GM12878 (cell line): ENCODE measurements around the gene MARCKSL1. TPM values are rescaled to one million over a fixed set of nuclear protein-coding genes. Genes with fewer than 3 reads are reported as not detected.

ENCODE experiments used
- ATAC-seq: fragments of 200-7000 bp; cut with Tn5 transposase; 3 replicates; pipeline ENCODE4 v1.9.1; 2020; ENCODE audit warnings: mild to moderate bottlenecking, moderate library complexity
- BruUV-seq: library from RNA; stranded (reverse); fragments of 400-500 nt; replicated peaks from 2 replicates; lab custom pipeline; 2021; lab: Mats Ljungman, UMichigan
- CTCF ChIA-PET: fragments of 300-600 bp; sonication (Branson Sonifier 250); formaldehyde crosslinking; extraction: SDS; loops from one replicate; lab custom pipeline; 2021; ENCODE audit warnings: inconsistent platforms; lab: Yijun Ruan, JAX
- POLR2A ChIA-PET: fragments of 350-600 bp; formaldehyde crosslinking; extraction: SDS; loops from one replicate; lab custom pipeline; 2021; ENCODE audit warnings: inconsistent platforms; lab: Charles Lee
- RAD21 ChIA-PET: fragments of 300-600 bp; sonication (Branson Sonifier 250); formaldehyde crosslinking; loops from one replicate; lab custom pipeline; 2023; ENCODE audit warnings: antibody characterized with exemption; ENCODE audit not compliant: unreplicated experiment; lab: Charles Lee
- SMC1A ChIA-PET: fragments of 300-600 bp; sonication (Branson Sonifier 250); formaldehyde crosslinking; loops from one replicate; lab custom pipeline; 2023; ENCODE audit not compliant: unreplicated experiment, uncharacterized antibody; lab: Charles Lee
- DNase-seq: peaks from one replicate; pipeline ENCODE4 v3.0.0-alpha.2; 2011; ENCODE audit warnings: low read depth, low spot score
- FAIRE-seq: peaks from 3 replicates; lab custom pipeline; 2011; peaks lifted over from hg19 to GRCh38; lab: Jason Lieb, UNC
- H2AFZ ChIP-seq: 2 replicates; pipeline ENCODE4 v1.6.0; 2011; ENCODE audit warnings: low read depth, low read length, control low read depth; ENCODE audit not compliant: control insufficient read depth
- H3K27ac ChIP-seq: 2 replicates; pipeline ENCODE4 v1.5.1; 2011; ENCODE audit warnings: control low read depth; ENCODE audit not compliant: control insufficient read depth, insufficient read depth
- H3K27me3 ChIP-seq, 2 experiments: replicated peaks in 1 of 2; 2 replicates each; pipeline versions ENCODE4 v1.6.0 to v1.6.1; 2011; ENCODE audit warnings: low read length in 1 of 2; ENCODE audit not compliant: control insufficient read depth in 2 of 2, insufficient read depth in 2 of 2
- H3K36me3 ChIP-seq, 2 experiments: 2 replicates each; pipeline ENCODE4 v1.5.1; 2011; ENCODE audit warnings: low read length in 1 of 2; ENCODE audit not compliant: control insufficient read depth in 2 of 2, insufficient read depth in 2 of 2
- H3K4me1 ChIP-seq: 2 replicates; pipeline ENCODE4 v1.6.1; 2011; ENCODE audit warnings: mild to moderate bottlenecking, low read length, moderate library complexity, mixed read lengths; ENCODE audit not compliant: control insufficient read depth, insufficient read depth
- H3K4me2 ChIP-seq: 2 replicates; pipeline ENCODE4 v1.6.0; 2011; ENCODE audit warnings: control low read depth; ENCODE audit not compliant: control insufficient read depth, insufficient read depth
- H3K4me3 ChIP-seq: fragments of 200-600 bp; sonication (generic); 2 replicates; pipeline ENCODE4 v1.5.1; 2016
- H3K79me2 ChIP-seq: 2 replicates; pipeline ENCODE4 v1.6.0; 2011; ENCODE audit warnings: low read length; ENCODE audit not compliant: control insufficient read depth, insufficient read depth
- H3K9ac ChIP-seq: 2 replicates; pipeline ENCODE4 v1.8.0; 2011; ENCODE audit warnings: low read length, control low read depth, mixed read lengths; ENCODE audit not compliant: control insufficient read depth, insufficient read depth
- H3K9me3 ChIP-seq: replicated peaks from 3 replicates; pipeline ENCODE4 v1.5.1; 2011; ENCODE audit warnings: mild to moderate bottlenecking, low read length; ENCODE audit not compliant: control insufficient read depth, insufficient read depth
- H4K20me1 ChIP-seq: 2 replicates; pipeline ENCODE4 v1.6.0; 2011; ENCODE audit not compliant: control insufficient read depth, insufficient read depth
- CBX5 ChIP-seq: sonication (generic); IDR thresholded peaks from 2 replicates; pipeline ENCODE4 v1.6.1; 2016; ENCODE audit warnings: low read depth, moderate library complexity, mild to moderate bottlenecking, inconsistent platforms
- CUX1 ChIP-seq: IDR thresholded peaks from 2 replicates; pipeline ENCODE4 v1.6.1; 2012; ENCODE audit warnings: improper control_type of control experiment, low read depth, low read length; ENCODE audit not compliant: insufficient replicate concordance
- RBBP5 ChIP-seq: fragments of 200-600 bp; sonication (generic); conservative IDR thresholded peaks from 2 replicates; pipeline ENCODE4 v1.6.1; 2016
- SP1 ChIP-seq: IDR thresholded peaks from one replicate; pipeline ENCODE4 v1.6.1; 2011; ENCODE audit warnings: low read depth, low read length
- STAT3 ChIP-seq: IDR thresholded peaks from 2 replicates; pipeline ENCODE4 v1.6.1; 2011; ENCODE audit warnings: low read depth, low read length, improper control_type of control experiment
- TCF3 ChIP-seq: IDR thresholded peaks from 2 replicates; pipeline ENCODE4 v1.6.1; 2012; ENCODE audit warnings: low read depth, mild to moderate bottlenecking, low read length, borderline replicate concordance; ENCODE audit not compliant: insufficient read depth
- WGBS: methylation state at CpG from one replicate; pipeline ENCODE4 v1.1.6; 2016; ENCODE audit warnings: low lambda C conversion rate; ENCODE audit not compliant: insufficient replicate concordance, insufficient coverage; ENCODE audit errors: missing lambda C conversion rate; 5-methylcytosine and 5-hydroxymethylcytosine counted together
- in situ Hi-C: fragments of 300-500 bp; cut with MboI; formaldehyde crosslinking; loops from 9 replicates; pipeline ENCODE4 v1.14.3; 2018; ENCODE audit warnings: mixed read lengths
- intact Hi-C: fragments of 100-400 bp; cut with micrococcal nuclease; formaldehyde crosslinking; loops from one replicate; pipeline ENCODE4 v1.14.2; 2022; ENCODE audit not compliant: unreplicated experiment
- polyA plus RNA-seq, 11 experiments: library from polyadenylated mRNA; depleted of rRNA in 4 of 11; unstranded in 6 of 11; stranded (reverse) in 5 of 11; fragments of >200 nt; fragmentation: Nextera tagmentation in 4 of 11; fragmentation: Illumina TruSeq in 1 of 11; extraction: Ambion mirVana in 4 of 11; extraction: Trizol in 1 of 11; gene quantifications; 1 replicate in 1 of 11; 2 replicates in 10 of 11; pipeline versions ENCODE4 v1.2.1 to v1.2.3, GENCODE V29; 2011 to 2016; ENCODE audit warnings: inconsistent platforms in 2 of 11, missing spikeins in 2 of 11, low read depth in 1 of 11
- total RNA-seq, 4 experiments: library from RNA; depleted of rRNA in 3 of 4; stranded (reverse); fragments of >200 nt in 3 of 4; fragmentation: Illumina TruSeq in 1 of 4; extraction: Trizol in 1 of 4; gene quantifications; 2 replicates each; pipeline versions ENCODE4 v1.2.1 to v1.2.3, GENCODE V29; 2013 to 2021
- TF ChIP-seq, protein P1 (sequence below), 3 experiments: IDR thresholded peaks in 2 of 3; conservative IDR thresholded peaks in 1 of 3; 2 replicates each; pipeline ENCODE4 v1.5.1; 2011; ENCODE audit warnings: low read depth in 3 of 3, low read length in 3 of 3, mild to moderate bottlenecking in 3 of 3, control low read depth in 2 of 3, moderate library complexity in 2 of 3, inconsistent platforms in 1 of 3, mixed read lengths in 1 of 3; ENCODE audit not compliant: control insufficient read depth in 2 of 3, insufficient read depth in 1 of 3; ENCODE audit errors: extremely low read depth in 1 of 3

The MARCKSL1 gene
- total and polyA plus RNA-seq, 10 of the 15 experiments (the other 5 are each of a cell fraction or from before 2014, with no cell fraction given) = 14.5 to 225 (median 158) TPM

DNA sequence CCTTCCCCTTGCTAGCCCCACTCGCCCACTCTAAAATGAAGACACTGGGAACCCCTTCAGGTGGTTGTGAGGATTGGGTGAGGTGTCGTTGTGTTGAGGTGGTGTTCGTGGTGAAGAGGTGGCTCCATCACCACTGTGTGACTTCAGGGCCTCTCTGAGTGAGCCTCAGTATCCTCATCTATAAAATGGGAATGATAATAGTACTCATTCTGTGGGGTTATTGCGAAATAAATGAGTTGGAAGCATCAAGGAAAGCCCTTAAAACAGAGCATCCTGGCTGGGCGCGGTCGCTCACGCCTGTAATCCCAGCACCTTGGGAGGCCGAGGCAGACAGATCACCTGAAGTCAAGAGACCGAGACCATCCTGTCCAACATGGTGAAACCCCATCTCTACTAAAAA is 6.7 kb upstream of the MARCKSL1 start:
- Histone ChIP-seq H3K4me3 (no peak overlapping the region), H3K36me3 (no peaks in the 10 kb centered on the region), H3K9ac (no peak overlapping the region), H3K4me2 (0 out of 2 replicates have a peak overlapping the region, but pooled peaks have one; percentile 2), H3K27ac (no peak overlapping the region), H3K79me2 (no peaks in the 10 kb centered on the region; the same call in 1 of the 2 replicates), H3K4me1 (peaks cover 40% of the 10 kb centered on the region), H3K27me3 (no peaks in the 10 kb centered on the region), H4K20me1 (no peaks in the 10 kb centered on the region), H3K9me3 (no peaks in the 10 kb centered on the region)
- no peak for ATAC-seq
- DNase-seq = no peak
- ChIA-PET RAD21 (no interaction called here), POLR2A (interaction anchor here (1.2 kb wide), 1 partner anchor 14 kb away, joined by 3 read pairs; no protein-coding TSS in a partner anchor), SMC1A (interaction anchor here (1.0 to 1.2 kb wide), 2 partner anchors 10 to 23 kb away, joined by 3 read pairs; no protein-coding TSS in a partner anchor), CTCF (interaction anchor here (1.0 to 1.3 kb wide), 2 partner anchors 127 to 178 kb away, joined by 3 read pairs; no protein-coding TSS in a partner anchor)
- no TSS peak for BruUV-seq
- 73% methylated on average over 10 of the region's 10 CpGs for WGBS
- intact Hi-C loops = no loop called here
- in situ Hi-C loops = no loop called here
- no peak for TF ChIP-seq TCF3
- TF ChIP-seq CBX5 = no peak
- TF ChIP-seq RBBP5 = no peak
- TF ChIP-seq, protein P1, sequence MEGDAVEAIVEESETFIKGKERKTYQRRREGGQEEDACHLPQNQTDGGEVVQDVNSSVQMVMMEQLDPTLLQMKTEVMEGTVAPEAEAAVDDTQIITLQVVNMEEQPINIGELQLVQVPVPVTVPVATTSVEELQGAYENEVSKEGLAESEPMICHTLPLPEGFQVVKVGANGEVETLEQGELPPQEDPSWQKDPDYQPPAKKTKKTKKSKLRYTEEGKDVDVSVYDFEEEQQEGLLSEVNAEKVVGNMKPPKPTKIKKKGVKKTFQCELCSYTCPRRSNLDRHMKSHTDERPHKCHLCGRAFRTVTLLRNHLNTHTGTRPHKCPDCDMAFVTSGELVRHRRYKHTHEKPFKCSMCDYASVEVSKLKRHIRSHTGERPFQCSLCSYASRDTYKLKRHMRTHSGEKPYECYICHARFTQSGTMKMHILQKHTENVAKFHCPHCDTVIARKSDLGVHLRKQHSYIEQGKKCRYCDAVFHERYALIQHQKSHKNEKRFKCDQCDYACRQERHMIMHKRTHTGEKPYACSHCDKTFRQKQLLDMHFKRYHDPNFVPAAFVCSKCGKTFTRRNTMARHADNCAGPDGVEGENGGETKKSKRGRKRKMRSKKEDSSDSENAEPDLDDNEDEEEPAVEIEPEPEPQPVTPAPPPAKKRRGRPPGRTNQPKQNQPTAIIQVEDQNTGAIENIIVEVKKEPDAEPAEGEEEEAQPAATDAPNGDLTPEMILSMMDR (IDR thresholded peaks at IDR 0.05 in 2 of 3, conservative IDR thresholded peaks at IDR 0.05 in 1 of 3; ENCODE audit: control insufficient read depth in 2 of 3, extremely low read depth in 1 of 3, insufficient read depth in 1 of 3, low read depth in 3 of 3, low read length in 3 of 3) = no peak
- TF ChIP-seq STAT3 = no peak
- no peak for TF ChIP-seq SP1
- no peak for TF ChIP-seq CUX1
- TF ChIP-seq, all 136 proteins: peak for 0
- no peak overlapping the region for H2AFZ ChIP-seq
- no peak for FAIRE-seq
